HEK293 (cell line): Measurements from ENCODE around the gene HARS1.

Experiments used
- BCL11A ChIP-seq: fragments of 450-650 bp; formaldehyde crosslinking; IDR thresholded peaks from 2 replicates; pipeline ENCODE4 v1.5.1; 2016; ENCODE audit warnings: low read depth, missing biosample characterization, missing genetic modification characterization
- EGR2 ChIP-seq: fragments of 450-650 bp; formaldehyde crosslinking; IDR thresholded peaks from 2 replicates; pipeline ENCODE4 v1.5.1; 2016; ENCODE audit warnings: low read depth, missing biosample characterization, missing genetic modification characterization
- MEIS1 ChIP-seq: sonication (generic); formaldehyde crosslinking; IDR thresholded peaks from 2 replicates; pipeline ENCODE4 v1.8.1; 2022; ENCODE audit warnings: missing genetic modification reagents, mild to moderate bottlenecking, borderline replicate concordance
- TCF7L2 ChIP-seq: IDR thresholded peaks from 2 replicates; pipeline ENCODE4 v1.6.1; 2011; ENCODE audit warnings: low read depth, mild to moderate bottlenecking, inconsistent platforms, low read length, moderate library complexity, borderline replicate concordance
- ZEB2 ChIP-seq: fragments of 450-650 bp; formaldehyde crosslinking; IDR thresholded peaks from 2 replicates; pipeline ENCODE4 v1.5.1; 2016; ENCODE audit warnings: missing biosample characterization, missing genetic modification characterization
- ZNF274 ChIP-seq, 2 experiments: fragments of 200-500 bp in 1 of 2; fragments of 450-650 bp in 1 of 2; sonication (Bioruptor generic) in 1 of 2; formaldehyde crosslinking in 1 of 2; IDR thresholded peaks; 2 replicates each; pipeline versions ENCODE4 v1.5.1 to v1.6.1; 2014 to 2016; ENCODE audit warnings: borderline replicate concordance in 1 of 2, inconsistent platforms in 1 of 2, low read length in 1 of 2, missing biosample characterization in 1 of 2, missing genetic modification characterization in 1 of 2
- ZNF664 ChIP-seq: fragments of 450-650 bp; formaldehyde crosslinking; IDR thresholded peaks from 2 replicates; pipeline ENCODE4 v1.5.1; 2016; ENCODE audit warnings: missing biosample characterization, missing genetic modification characterization
- ZNF830 ChIP-seq: fragments of 450-650 bp; IDR thresholded peaks from 2 replicates; pipeline ENCODE4 v1.5.0; 2018; ENCODE audit warnings: missing biosample characterization, missing genetic modification characterization, low read depth, mild to moderate bottlenecking, moderate library complexity
- TF ChIP-seq, protein P1 (sequence below): fragments of 450-650 bp; formaldehyde crosslinking; IDR thresholded peaks from 2 replicates; pipeline ENCODE4 v1.5.1; 2016; ENCODE audit warnings: missing biosample characterization, missing genetic modification characterization
- TF ChIP-seq, protein P2 (sequence below): fragments of 450-650 bp; formaldehyde crosslinking; IDR thresholded peaks from 2 replicates; pipeline ENCODE4 v1.5.1; 2016; ENCODE audit warnings: missing biosample characterization, missing genetic modification characterization
- TF ChIP-seq, protein P3 (sequence below): fragments of 450-650 bp; formaldehyde crosslinking; IDR thresholded peaks from 2 replicates; pipeline ENCODE4 v1.5.1; 2016; ENCODE audit warnings: missing biosample characterization, missing genetic modification characterization

DNA sequence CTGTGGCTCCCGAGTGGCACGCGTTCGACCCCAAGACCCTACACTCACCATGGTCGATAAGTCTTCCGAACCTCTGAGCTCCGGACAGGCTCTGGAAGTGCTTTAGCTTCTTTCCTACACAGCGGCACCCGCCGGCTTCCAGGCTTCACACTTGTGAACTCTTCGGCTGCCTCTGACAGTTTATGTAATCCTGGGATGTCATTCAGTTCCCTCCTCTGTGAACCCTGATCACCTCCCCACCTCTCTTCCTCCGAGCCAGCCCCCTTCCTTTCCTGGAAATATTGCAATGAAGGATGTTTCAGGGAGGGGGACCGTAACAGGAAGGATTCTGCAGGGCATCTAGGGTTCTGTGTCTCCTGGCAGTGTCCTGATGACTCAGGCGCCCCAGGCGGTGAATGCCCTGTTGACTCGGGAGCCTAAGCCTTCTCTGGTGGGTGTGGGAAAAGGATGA is 58.1 kb downstream of the HARS1 start, which contains the start of gene CD14:
- TF ChIP-seq ZNF274 (IDR thresholded peaks at IDR 0.05; ENCODE audit: low read length) (no peak), ZNF274 (tag by site-specific recombination; IDR thresholded peaks at IDR 0.05; ENCODE audit: borderline replicate concordance) (no peak), BCL11A (tag by site-specific recombination) (no peak), ZNF664 (no peak), EGR2 (tag by site-specific recombination) (no peak), MEIS1 (no peak), ZEB2 (tag by site-specific recombination) (no peak), TCF7L2 (no peak), ZNF830 (tag by site-specific recombination) (no peak)
- TF ChIP-seq, protein P1, sequence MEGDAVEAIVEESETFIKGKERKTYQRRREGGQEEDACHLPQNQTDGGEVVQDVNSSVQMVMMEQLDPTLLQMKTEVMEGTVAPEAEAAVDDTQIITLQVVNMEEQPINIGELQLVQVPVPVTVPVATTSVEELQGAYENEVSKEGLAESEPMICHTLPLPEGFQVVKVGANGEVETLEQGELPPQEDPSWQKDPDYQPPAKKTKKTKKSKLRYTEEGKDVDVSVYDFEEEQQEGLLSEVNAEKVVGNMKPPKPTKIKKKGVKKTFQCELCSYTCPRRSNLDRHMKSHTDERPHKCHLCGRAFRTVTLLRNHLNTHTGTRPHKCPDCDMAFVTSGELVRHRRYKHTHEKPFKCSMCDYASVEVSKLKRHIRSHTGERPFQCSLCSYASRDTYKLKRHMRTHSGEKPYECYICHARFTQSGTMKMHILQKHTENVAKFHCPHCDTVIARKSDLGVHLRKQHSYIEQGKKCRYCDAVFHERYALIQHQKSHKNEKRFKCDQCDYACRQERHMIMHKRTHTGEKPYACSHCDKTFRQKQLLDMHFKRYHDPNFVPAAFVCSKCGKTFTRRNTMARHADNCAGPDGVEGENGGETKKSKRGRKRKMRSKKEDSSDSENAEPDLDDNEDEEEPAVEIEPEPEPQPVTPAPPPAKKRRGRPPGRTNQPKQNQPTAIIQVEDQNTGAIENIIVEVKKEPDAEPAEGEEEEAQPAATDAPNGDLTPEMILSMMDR (tag by site-specific recombination) = no peak
- TF ChIP-seq, protein P2, sequence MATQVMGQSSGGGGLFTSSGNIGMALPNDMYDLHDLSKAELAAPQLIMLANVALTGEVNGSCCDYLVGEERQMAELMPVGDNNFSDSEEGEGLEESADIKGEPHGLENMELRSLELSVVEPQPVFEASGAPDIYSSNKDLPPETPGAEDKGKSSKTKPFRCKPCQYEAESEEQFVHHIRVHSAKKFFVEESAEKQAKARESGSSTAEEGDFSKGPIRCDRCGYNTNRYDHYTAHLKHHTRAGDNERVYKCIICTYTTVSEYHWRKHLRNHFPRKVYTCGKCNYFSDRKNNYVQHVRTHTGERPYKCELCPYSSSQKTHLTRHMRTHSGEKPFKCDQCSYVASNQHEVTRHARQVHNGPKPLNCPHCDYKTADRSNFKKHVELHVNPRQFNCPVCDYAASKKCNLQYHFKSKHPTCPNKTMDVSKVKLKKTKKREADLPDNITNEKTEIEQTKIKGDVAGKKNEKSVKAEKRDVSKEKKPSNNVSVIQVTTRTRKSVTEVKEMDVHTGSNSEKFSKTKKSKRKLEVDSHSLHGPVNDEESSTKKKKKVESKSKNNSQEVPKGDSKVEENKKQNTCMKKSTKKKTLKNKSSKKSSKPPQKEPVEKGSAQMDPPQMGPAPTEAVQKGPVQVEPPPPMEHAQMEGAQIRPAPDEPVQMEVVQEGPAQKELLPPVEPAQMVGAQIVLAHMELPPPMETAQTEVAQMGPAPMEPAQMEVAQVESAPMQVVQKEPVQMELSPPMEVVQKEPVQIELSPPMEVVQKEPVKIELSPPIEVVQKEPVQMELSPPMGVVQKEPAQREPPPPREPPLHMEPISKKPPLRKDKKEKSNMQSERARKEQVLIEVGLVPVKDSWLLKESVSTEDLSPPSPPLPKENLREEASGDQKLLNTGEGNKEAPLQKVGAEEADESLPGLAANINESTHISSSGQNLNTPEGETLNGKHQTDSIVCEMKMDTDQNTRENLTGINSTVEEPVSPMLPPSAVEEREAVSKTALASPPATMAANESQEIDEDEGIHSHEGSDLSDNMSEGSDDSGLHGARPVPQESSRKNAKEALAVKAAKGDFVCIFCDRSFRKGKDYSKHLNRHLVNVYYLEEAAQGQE (tag by site-specific recombination) = no peak
- TF ChIP-seq, protein P3, sequence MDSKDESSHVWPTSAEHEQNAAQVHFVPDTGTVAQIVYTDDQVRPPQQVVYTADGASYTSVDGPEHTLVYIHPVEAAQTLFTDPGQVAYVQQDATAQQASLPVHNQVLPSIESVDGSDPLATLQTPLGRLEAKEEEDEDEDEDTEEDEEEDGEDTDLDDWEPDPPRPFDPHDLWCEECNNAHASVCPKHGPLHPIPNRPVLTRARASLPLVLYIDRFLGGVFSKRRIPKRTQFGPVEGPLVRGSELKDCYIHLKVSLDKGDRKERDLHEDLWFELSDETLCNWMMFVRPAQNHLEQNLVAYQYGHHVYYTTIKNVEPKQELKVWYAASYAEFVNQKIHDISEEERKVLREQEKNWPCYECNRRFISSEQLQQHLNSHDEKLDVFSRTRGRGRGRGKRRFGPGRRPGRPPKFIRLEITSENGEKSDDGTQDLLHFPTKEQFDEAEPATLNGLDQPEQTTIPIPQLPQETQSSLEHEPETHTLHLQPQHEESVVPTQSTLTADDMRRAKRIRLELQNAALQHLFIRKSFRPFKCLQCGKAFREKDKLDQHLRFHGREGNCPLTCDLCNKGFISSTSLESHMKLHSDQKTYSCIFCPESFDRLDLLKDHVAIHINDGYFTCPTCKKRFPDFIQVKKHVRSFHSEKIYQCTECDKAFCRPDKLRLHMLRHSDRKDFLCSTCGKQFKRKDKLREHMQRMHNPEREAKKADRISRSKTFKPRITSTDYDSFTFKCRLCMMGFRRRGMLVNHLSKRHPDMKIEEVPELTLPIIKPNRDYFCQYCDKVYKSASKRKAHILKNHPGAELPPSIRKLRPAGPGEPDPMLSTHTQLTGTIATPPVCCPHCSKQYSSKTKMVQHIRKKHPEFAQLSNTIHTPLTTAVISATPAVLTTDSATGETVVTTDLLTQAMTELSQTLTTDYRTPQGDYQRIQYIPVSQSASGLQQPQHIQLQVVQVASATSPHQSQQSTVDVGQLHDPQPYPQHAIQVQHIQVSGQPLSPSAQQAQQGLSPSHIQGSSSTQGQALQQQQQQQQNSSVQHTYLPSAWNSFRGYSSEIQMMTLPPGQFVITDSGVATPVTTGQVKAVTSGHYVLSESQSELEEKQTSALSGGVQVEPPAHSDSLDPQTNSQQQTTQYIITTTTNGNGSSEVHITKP = no peak
